ENCODE data around the gene HSD11B2.

Gene HSD11B2

GRCh38 chr16:67396159-67397035, 34.5 kb upstream of the HSD11B2 start:
- DNase-seq (ENCODE audit: low read depth), result no peak

- no peak for DNase-seq (ENCODE audit: low read depth)
Observed at GRCh38 chr16:67397036-67397801, 33.7 kb upstream of the HSD11B2 start.

GRCh38 chr16:67397812-67398545, 32.9 kb upstream of the HSD11B2 start:
- no peak for DNase-seq (ENCODE audit: low read depth)

- no peak for DNase-seq (ENCODE audit: low read depth)
Observed at GRCh38 chr16:67398546-67399217, 32.2 kb upstream of the HSD11B2 start.

- no peak for DNase-seq (ENCODE audit: low read depth)
Observed at GRCh38 chr16:67399218-67399733, 31.6 kb upstream of the HSD11B2 start.

- no peak for DNase-seq (ENCODE audit: low read depth)
Observed at GRCh38 chr16:67399749-67400704, 30.9 kb upstream of the HSD11B2 start.

GRCh38 chr16:67400901-67401300, 30.0 kb upstream of the HSD11B2 start:
- DNase-seq (ENCODE audit: low read depth), result no peak

- DNase-seq (ENCODE audit: low read depth), result no peak
Observed at GRCh38 chr16:67403976-67404555, 26.9 kb upstream of the HSD11B2 start.

GRCh38 chr16:67404740-67405226, 26.1 kb upstream of the HSD11B2 start:
- DNase-seq (ENCODE audit: low read depth), result no peak

GRCh38 chr16:67405336-67405735, 25.6 kb upstream of the HSD11B2 start:
- no peak for DNase-seq (ENCODE audit: low read depth)

GRCh38 chr16:67406111-67406971, 24.6 kb upstream of the HSD11B2 start:
- DNase-seq (ENCODE audit: low read depth), result no peak

GRCh38 chr16:67407176-67407787, 23.6 kb upstream of the HSD11B2 start:
- no peak for DNase-seq (ENCODE audit: low read depth)

- DNase-seq (ENCODE audit: low read depth), result no peak
Observed at GRCh38 chr16:67407788-67408452, 23.0 kb upstream of the HSD11B2 start.

GRCh38 chr16:67409631-67410030, 21.3 kb upstream of the HSD11B2 start:
- DNase-seq (ENCODE audit: low read depth), result no peak

GRCh38 chr16:67411339-67411738, 19.6 kb upstream of the HSD11B2 start:
- DNase-seq (ENCODE audit: low read depth), result no peak

GRCh38 chr16:67412294-67412693, 18.6 kb upstream of the HSD11B2 start:
- no peak for DNase-seq (ENCODE audit: low read depth)

- DNase-seq (ENCODE audit: low read depth), result no peak
Observed at GRCh38 chr16:67413978-67414911, 16.7 kb upstream of the HSD11B2 start.
